ENCODE measurements around the gene OR4K17.
"Not testable (repeated sequence)": the region's sequence is repeated elsewhere in the genome, so short reads cannot be mapped to it uniquely, and the experiment has no call there.

The OR4K17 gene

DNA sequence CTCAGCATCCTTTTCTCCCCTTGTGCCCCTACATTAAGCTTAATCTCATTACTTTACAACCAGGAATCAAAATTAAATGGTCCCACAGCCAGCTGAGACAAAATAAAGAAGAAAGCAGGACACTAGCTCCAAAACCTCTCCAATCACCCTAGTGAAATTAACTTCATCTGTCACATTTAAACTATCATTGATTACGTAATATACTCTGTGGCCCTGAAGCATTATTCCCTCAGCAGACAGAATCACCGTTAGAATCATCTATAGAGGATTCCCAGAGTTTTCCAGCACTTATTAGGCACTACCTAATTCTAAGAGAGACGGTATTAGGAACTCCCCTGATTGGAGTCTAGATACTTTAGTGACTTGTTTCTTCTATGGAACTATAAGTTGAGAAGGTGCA lies at the start of gene OR4K17:
Gene OR4K17 (plus strand): TSS at position 302 of the 400 bp plus-strand sequence. CDS start 6,761 bp downstream, outside the sequence.
- no peak for DNase-seq

DNA sequence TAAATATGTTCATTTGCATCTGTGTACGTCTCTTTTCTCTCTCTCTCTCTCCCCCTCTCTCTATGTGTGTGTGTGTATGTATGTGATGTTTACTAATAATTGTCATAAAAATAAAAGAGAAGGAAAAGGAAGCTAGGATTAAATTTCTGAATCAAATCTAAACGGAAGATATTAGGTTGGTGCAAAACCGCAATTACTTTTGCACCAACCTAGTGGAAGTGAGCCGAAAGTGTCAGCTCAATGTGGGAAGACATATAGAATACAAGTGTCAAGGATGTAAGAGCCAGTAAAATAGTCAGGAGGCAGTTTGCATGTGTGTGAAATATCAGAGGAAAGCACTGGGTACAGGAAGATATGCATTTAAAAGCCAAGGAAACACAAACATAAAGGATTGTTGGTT lies 18.5 kb upstream of the OR4K17 start:
- no peak for DNase-seq

DNA sequence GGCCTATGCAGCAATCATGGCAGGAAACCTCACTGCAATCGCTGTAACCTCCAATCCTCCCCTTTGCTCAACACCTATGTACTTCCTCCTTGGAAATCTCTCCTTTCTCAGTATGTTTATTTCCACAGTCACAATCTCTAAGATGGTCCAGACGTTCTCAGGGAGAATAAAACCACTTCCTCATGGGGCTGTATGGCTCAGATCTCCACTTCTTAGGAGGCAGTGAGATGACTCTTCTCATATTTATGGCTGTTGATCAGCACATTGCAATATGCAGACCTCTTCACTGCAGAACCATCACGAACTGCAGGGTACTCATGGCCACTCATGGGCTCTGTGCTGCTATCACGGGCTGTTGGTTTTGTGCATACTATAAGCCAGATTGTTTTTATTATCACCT lies 17.1 kb upstream of the OR4K17 start:
- DNase-seq, result no peak

DNA sequence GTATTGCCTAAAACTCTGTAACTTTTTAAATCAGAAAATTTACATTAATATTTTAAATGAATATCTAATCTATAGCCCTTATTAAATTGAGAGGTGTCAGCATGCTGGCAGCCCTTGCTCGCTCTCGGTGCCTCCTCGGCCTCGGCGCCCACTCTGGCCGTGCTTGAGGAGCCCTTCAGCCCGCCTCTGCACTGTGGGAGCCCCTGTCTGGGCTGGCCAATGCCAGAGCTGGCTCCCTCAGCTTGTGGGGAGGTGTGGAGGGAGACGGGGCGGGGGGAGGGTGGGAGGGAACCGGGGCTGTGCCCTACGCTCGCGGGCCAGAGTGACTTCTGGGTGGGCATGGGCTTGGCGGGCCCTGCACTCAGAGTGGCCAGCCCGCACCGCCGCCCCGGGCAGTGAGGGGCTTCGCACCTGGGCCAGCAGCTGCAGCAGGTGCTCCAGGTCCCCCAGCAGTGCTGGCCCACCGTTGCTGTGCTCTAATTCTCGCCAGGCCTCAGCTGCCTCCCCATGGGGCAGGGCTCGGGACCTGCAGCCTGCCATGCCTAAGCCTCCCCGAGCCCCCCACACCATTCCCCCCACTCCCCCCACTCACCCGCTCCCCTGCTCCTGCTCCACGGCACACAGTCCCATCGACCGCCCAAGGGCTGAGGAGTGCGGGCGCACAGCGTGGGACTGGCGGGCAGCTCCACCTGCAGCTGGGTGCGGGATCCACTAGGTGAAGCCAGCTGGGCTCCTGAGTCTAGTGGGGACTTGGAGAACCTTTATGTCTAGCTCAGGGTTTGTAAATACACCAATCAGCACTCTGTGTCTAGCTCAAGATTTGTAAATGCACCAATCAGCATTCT lies 11.4 kb upstream of the OR4K17 start:
- DNase-seq, result not testable (repeated sequence)

DNA sequence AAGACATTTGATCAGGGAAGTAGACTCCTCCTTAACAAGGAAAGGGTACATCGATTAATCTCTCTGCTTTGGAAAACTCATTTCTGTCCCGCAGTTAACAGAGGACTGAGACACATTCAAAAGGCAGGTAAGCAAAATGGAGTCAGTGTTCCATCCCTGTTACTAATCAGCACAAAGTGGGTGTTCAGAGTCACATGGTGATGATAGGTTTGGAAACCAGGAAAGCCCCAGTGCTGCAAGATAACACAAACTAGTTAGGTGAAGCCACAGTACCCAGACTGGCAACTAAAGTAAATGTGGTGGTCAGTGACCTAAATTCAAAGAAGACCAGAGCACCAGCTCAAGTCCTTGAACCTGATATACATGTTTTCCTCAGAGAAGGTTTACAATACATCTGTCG lies 1.8 kb downstream of the OR4K17 start:
- DNase-seq, result no peak

DNA sequence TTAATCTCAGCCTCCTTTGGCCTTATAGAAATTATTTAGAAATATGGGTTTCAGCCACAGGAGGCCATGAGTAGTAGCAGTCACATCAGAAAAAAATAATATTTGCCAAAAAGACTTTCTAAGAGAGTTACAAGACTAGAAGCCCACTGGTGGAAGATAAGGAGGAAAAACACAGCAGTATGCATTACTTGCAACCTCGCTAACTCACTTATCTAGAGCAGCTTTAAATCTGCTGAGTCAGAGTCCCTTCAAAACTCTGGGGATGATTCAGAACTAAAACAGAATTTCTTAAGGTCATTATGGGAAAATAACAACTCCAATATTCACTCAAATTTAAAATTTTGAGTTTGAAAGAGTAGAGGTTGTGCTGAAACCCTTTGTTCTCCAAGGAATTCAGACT lies 6.2 kb downstream of the OR4K17 start:
- DNase-seq, result no peak

DNA sequence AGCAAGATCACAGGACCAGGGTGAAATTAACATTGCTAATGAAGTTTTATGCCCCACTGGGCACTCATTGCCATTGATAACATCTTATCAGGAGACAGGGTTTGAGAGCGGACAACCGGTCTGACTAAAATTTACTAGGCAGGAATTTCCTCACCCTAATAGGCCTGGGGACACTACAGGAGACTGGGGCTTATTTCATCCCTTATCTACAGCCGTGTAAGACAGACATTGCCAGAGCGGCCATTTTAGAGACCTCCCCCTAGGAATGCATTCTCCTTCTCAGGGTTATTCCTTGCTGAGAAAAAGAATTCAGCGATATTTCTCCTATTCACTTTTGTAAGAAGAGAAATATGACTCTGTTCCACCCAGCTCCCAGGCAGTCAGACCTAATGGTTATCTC lies 8.3 kb downstream of the OR4K17 start:
- DNase-seq, result no peak

GRCh38 chr14:20138520-20138919 lies 28.0 kb downstream of the OR4K17 start, which contains the start of gene OR4N5:
TSS of gene OR4N5 (plus strand) at chr14:20138820. CDS start at chr14:20143736, 4,916 bp downstream.
- no peak for DNase-seq

DNA sequence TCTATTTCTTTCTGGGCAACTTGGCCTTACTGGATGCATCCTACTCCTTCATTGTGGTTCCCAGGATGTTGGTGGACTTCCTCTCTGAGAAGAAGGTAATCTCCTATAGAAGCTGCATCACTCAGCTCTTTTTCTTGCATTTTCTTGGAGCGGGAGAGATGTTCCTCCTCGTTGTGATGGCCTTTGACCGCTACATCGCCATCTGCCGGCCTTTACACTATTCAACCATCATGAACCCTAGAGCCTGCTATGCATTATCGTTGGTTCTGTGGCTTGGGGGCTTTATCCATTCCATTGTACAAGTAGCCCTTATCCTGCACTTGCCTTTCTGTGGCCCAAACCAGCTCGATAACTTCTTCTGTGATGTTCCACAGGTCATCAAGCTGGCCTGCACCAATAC lies 33.4 kb downstream of the OR4K17 start:
- DNase-seq, result no peak

DNA sequence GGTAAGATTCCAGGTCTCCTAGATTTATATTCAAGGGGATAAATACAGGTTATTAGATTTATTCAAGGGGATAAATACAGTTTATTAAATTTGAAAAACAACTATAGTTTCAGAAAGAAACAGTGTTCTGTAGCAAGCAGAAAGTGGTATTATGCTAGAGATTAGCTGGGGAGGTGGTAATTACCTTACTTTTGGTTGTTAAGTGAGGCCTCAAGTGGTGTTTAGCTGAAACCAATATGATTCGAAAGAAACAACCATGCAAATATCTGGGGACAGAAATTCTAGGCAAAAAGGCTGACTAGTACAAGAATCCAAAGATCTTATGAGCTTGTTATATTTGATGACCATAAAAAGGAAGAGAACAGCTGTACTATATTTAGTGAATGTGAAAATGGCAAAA lies 34.3 kb downstream of the OR4K17 start:
- no peak for DNase-seq

GRCh38 chr14:20164462-20164861 lies 53.9 kb downstream of the OR4K17 start:
- no peak for DNase-seq

DNA sequence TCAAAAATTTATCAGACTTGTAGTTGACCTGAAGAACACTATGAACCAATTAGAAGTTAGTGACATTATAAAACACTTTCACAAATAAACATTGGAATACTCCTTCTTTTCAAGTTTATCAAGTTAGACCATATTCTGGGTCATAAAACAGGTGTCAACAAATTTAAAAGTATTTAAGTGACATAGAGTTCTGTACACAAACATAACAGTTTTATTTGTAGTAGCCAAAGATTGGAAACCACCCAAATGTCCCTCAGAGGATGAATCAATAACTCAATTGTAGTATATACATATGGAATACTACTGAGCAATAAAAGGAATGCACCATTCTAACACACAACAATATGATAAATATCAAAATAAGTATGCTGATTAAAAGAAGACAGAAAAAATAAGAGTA lies 56.6 kb downstream of the OR4K17 start:
- no peak for DNase-seq

GRCh38 chr14:20169852-20170251 lies 59.3 kb downstream of the OR4K17 start:
- not testable (repeated sequence) for DNase-seq
